B cell (primary cell): Measurements from ENCODE around the gene CSMD2.

Source experiments
- EZH2 ChIP-seq: IDR thresholded peaks from 2 replicates; pipeline ENCODE4 v1.6.1; 2012; ENCODE audit warnings: borderline replicate concordance, low read depth, mild to moderate bottlenecking, moderate library complexity, low read length; ENCODE audit not compliant: insufficient read depth, poor library complexity, severe bottlenecking
- TF ChIP-seq, protein P1 (sequence below): fragments of 200-600 bp; IDR thresholded peaks from one replicate; pipeline ENCODE4 v1.8.0; 2022; ENCODE audit warnings: antibody characterized with exemption, mild to moderate bottlenecking

GRCh38 chr1:33742663-33743062 lies 422.4 kb downstream of the CSMD2 start:
- TF ChIP-seq, protein P1, sequence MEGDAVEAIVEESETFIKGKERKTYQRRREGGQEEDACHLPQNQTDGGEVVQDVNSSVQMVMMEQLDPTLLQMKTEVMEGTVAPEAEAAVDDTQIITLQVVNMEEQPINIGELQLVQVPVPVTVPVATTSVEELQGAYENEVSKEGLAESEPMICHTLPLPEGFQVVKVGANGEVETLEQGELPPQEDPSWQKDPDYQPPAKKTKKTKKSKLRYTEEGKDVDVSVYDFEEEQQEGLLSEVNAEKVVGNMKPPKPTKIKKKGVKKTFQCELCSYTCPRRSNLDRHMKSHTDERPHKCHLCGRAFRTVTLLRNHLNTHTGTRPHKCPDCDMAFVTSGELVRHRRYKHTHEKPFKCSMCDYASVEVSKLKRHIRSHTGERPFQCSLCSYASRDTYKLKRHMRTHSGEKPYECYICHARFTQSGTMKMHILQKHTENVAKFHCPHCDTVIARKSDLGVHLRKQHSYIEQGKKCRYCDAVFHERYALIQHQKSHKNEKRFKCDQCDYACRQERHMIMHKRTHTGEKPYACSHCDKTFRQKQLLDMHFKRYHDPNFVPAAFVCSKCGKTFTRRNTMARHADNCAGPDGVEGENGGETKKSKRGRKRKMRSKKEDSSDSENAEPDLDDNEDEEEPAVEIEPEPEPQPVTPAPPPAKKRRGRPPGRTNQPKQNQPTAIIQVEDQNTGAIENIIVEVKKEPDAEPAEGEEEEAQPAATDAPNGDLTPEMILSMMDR, result no peak
- no peak for TF ChIP-seq EZH2
